Retina (tissue), 1 donor: Measurements from ENCODE around the gene NVL.
"Not testable (repeated sequence)": the region's sequence is repeated elsewhere in the genome, so short reads cannot be mapped to it uniquely, and the experiment has no call there.

Experiments used
- DNase-seq: peaks from one replicate; pipeline ENCODE4 v3.0.0-alpha.2; 2016

NVL gene

DNA sequence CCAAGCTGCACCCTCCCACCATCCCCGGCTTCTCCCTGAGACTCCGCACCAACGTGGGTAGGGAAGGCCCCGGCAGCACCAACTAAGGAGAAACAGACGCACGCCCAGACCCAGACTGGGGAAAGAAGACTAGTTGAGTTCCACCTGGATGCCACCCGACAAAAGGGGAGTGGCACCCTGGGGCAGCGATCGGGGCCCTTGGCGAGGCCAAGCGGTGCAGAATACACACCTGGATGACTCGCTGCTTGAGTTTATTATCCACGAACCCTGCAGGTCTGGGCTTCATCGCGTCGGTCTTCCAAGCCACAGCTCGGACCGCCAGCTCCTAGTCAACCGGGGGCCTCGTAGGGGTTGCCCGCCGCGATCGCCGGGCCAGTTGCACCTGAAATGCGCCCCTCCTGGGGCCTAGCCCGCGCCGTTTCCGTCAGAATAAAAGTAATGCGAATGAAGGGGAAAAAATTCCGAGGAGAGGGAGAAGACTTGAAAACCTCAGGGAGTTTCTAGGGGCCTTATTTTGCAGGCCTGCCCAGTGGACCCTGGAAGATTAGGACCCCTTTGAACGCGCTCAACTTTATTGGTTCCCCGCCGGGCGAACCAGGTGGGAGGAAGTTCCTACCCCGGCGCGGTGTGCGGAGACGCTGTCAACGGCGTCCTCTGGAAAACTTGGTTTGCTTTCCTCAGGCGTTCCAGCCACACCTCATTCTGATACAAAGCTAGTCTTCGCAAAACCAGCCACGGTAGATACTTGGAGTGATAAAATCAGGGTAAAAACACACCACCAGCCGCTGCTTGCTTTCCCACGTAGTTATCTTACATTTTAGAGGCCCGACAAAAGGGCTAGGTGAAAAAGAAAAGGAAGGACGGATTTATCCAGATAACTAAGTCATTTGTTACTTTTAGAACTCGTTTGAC is at the start of gene NVL:
Gene NVL, minus strand, starts transcription at position 331 of the 912 bp plus-strand sequence. Its CDS starts 45 bp downstream, at position 286.
- peak; percentile 99 for DNase-seq

DNA sequence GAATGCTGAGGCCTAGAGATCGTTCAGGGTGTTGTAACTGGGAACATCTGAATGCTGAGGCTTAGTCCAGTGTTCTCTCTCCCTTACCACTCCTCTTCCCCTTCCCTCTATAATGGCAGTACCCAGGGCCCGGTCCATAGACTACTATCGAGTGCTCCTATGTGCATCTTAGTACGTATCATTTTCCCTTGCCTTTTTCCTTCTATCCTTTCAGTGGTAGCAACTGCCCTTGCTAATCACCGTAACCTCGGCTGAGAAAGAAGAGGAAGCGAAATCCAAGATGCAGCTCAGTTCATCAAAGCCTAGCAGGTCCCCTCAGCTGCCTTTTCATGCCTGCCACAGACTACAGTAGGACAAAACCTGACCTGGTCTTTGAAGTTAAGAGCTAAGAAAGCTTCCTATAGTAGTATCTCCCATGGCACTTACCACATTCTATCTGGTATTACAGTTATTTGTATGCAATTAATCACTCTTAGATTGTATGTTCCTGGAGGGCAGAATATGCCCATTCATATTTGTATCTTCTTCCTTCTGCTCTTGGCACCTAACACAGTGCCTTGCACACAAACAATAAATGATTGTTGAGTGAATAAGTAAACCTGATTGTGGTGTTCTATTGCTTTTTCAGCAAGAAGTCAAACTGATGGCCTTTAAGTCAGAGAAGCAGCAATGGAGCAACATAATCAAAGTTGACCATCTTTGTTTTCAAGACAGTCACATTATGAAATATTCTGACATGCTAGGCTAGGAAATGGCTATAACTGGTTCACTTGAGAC is 49.1 kb upstream of the NVL start:
- no peak for DNase-seq

DNA sequence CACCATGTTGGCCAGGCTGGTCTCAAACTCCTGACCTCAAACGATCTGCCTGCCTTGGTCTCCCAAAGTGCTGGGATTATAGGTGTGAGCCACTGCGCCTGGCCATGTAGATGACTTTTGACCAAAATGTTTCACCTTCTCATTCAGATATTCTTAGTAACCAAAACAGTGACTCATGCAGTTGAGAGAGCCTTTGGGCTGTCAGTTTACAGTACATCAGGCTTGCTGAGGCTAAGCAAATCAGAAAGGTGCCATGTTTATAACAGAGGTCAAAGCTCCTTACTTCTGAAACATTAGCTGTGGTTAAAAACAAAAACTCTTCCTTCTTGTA is 47.7 kb upstream of the NVL start:
- DNase-seq: no peak

DNA sequence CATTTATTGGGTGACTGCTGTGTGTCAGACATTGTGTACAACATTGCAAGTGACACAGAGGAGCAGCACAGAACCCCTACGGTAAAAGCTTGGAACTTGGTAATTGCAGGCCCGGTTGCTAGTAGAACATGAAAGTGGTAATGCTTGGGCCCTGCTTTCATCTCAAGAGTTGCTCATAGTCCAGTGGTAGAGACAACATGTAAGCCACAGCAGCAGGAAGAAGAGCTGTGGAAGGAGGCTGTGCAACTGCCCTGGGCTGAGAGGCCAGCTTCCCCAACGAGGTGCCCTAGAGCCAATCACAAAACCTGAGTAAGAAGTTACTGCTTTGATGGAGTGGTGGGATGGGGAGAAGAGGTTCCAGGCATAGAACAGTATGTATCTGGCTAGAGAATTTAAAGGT is 45.1 kb upstream of the NVL start:
- no peak for DNase-seq

DNA sequence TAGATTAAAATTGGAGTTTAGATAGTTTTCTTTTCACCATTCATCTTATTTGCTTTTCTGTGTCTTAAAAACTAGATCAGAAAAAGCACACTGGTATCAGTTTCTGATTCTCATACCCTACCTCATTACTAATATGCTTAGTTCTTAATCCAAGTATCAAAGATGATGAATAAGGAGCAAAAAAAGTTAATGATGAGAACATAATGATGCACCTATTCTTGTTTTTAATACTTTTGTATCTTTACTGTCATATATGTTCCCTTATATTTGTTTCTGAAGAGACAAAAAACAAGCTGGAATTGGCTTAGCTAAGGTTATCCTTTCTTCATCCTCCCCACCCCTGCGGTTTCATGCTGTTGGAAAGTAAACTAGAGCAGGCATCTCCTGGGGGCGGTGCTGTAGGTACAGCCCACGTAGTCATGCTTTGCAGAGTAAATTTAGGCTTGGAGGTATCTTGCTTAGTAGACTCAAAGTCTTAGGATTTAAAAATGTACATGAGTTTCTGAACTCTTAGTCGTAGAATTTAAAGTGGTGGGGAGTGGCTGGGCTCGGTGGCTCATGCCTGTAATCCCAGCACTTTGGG is 43.1 kb upstream of the NVL start:
- DNase-seq: no peak

DNA sequence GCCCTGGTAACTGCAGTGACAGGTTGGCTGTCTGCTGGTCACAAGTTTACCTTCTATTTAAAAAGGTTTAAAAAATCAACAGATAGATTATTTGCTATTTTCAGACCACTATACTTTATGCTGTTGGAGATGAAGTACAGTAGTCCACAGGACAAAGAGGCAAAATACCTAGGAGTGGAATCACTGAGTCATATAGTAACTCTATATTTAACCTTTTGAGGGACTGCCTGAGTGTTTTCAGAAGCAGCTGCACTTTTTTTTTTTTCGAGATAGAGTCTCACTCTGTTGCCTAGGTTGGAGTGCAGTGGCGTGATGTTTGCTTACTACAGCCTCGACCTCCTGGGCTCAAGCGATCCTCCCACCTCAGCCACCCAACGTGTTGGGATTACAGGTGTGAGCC is 38.4 kb upstream of the NVL start:
- no peak for DNase-seq

DNA sequence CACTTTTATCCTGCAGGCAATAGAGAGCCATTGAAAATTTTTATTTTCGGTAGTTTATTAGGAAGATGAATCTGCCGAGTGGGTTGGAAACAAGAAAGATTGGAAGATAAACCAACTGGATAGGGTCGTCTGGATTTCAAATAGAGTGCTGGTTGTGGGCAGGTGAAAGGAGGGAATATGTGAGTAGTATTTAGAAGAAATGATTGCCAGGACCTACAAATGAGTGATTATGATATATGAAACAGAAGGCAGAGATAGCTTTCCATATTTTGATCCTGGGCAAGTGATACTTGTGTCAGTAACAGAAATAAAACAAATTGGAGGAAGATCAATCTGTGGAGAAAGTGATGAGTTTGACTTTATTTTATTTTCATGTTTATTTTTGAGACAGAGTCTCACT is 29.2 kb upstream of the NVL start:
- DNase-seq: no peak

DNA sequence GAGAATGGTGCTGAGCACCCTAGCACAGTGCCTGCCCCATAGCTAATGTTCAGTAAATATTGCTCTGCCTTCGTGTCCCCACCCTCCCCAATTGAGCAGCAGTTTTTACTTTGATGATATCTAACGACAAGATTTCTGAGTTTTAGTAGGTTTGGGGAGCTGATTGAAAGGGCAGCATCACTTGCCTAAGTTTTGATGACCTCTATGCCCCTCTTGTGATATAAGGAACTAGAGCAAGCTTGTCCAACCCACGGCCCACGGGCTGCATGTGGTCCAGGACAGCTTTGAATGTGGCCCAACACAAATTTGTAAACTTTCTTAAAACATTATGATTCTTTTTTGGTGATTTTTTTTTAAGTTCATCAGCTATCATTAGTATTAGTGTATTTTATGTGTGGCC is 28.3 kb upstream of the NVL start:
- no peak for DNase-seq

DNA sequence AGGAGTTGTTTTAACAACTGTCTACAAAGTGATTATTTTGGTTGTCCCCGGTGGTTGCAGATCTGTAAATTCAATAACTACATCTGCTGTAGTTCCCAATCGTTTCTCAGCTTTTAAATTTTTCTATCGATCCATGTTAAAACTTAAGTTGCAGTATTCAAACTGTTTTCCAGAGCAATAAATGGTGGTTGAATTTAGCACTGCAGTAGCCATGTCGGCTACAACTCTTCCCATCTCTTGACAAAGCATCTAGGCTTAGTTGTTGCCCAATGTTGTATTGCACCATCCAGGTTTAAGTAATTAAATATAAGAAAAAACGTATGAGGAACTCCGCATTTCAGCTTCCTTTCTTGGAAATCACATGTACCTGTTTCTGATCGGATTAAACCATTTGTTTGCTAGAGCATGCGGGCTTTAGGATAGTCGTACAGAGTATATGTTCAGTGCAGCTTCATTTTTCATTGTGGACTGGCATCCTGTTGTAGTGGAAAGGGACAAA is 27.7 kb upstream of the NVL start:
- DNase-seq: no peak

DNA sequence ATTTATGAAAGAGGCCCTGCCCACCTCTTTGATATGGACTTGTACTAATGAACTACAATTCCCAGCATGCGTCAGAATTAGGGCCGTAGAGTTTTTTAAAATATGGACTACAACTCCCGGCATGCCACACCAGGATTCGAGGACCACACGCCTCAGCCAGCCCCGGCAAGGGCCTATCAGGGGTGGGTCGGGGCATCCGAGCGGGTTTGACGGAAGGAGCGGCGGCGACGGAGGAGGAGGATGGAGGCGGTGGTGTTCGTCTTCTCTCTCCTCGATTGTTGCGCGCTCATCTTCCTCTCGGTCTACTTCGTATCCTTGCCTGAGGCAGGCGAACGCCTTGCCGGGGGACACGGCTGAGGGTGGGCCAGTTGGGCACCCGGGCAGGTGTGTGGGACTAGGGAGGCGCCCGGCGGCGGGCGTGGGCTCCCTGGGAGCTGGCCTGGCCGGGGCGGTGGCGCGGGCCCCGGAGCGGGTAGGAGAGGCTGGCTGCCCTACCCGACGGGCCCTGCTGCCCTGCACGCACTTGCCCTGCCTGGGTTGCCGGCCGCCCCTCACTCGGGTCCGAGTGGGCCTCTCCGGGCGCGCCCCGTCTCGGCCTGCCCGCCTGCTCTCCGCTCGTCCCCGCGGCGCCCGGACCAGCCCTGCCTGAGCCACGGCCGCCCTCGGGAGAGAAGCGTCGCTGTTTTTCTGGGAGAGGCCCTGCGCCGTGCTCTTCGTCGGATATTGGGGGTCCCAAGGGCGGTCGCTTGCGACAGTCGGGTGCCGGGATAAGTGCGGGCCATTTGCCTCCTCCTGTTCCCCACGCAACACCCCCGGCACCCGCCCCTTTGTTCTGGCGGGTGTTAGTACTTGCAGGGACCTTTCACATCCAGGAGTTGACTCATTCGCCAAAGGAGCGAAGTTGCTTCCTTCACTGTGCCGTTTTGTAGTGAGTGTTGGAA is 27.0 kb upstream of the NVL start, which contains the start of gene CNIH4:
Gene CNIH4, plus strand, starts transcription at position 195 of the 941 bp plus-strand sequence. Its CDS starts 46 bp downstream, at position 241.
- peak; percentile 95 for DNase-seq

DNA sequence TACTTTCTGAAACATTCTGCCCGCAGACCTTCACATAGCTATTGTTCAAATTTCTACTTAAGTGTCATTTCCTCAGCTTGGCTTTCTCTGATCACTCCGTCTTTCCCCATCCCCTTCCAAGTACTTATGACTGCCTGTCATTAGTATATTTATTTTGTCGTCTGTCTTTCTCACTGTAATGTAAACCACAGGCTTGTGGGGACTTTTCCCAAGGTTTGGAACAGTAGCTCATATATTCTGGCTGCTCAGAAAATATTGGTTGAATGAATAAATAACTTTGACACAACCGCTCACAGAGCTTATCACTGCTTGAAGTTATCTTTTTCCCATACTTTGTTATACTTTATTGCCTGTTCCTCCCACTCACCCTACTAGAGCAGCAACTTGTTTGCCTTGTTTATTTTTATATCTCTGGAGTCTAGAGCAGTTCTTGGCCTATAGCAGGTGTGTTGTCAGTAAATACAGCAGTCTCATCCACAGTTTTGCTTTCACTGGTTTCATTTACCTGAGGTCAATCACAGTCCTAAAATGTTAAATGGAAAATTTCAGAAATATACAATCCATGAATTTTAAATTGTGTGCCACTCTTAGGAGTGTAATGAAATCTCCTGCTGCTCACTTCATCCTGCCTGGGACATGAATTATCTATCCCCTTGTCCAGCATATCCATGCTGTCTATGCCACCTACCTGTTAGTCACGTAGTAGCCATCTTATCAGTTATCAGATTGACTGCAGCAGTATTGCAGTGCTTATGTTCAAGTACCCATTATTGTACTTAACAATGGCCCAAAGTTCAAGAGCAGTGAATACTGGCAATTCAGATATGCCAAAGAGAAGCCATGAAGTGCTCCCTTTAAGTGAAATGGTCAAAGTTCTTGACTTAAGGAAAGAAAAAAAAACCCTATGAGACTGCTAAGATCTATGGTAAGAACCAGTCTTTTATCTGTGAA is 24.3 kb upstream of the NVL start:
- no peak for DNase-seq

DNA sequence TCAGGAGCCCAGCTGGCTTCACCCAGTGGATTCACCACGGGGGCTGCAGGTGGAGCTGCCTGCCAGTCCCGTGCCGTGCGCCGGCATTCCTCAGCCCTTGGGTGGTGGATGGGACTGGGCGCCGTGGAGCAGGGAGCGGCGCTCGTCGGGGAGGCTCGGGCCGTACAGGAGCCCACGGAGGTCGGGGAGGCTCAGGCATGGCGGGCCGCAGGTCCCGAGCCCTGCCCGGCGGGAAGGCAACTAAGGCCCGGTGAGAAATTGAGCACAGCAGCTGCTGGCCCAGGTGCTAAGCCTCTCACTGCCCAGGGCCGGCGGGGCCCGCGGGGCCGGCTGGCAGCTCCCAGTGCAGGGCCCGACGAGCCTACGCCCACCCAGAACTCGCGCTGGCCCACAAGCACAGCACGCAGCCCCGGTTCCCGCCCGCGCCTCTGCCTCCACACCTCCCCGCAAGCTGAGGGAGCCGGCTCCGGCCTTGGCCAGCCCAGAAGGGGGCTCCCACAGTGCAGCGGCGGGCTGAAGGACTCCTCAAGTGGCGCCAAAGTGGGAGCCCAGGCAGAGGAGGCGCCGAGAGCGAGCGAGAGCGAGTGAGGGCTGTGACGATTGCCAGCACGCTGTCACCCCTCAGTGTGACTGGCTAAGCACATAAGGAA is 22.6 kb upstream of the NVL start:
- DNase-seq: not testable (repeated sequence)

DNA sequence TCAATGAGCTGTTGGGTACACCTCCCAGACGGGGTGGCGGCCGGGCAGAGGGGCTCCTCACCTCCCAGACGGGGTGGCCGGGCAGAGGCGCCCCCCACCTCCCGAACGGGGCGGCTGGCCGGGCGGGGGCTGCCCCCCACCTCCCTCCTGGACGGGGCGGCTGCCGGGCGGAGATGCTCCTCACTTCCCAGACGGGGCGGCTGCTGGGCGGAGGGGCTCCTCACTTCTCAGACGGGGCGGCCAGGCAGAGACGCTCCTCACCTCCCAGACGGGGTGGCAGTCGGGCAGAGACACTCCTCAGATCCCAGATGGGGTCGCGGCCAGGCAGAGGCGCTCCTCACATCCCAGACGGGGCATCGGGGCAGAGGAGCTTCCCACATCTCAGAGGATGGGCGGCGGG is 19.7 kb upstream of the NVL start:
- not testable (repeated sequence) for DNase-seq

DNA sequence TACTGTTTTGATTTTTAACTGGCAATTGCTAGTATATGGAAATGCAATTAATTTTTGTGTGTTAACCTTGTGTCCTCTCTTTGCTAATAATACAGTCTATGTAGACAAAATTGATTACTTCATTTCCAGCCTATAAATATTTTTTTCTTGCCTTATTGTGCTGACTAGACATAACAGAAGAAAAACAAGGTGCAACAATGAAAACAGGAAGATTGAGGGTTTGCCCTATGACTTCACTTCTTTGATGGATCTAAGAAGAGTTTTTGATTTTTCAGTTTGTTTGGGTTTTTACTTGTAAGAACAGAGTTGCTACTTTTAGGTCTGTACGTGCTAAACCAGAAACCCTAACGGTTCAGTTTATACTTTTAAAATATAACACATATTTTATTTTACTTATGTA is 18.2 kb upstream of the NVL start:
- DNase-seq: no peak

DNA sequence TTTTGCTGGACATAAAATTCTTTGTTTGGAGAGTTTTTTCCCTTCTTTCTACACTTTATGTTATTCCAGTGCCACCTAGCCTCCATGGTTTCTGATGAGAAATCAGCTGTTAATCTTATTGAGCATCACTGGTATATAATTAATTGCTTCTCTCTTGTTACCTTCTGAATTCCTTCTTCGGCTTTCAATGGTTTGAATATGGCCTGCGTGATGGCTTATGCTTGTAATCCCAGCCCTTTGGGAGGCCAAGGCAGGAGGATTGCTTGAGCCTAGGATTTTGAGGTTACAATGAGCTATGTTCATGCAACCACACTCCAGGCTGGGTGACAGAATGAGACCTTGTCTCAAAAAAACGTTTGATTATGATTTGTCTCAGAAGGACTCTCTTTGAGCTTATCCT is 13.7 kb upstream of the NVL start:
- no peak for DNase-seq

DNA sequence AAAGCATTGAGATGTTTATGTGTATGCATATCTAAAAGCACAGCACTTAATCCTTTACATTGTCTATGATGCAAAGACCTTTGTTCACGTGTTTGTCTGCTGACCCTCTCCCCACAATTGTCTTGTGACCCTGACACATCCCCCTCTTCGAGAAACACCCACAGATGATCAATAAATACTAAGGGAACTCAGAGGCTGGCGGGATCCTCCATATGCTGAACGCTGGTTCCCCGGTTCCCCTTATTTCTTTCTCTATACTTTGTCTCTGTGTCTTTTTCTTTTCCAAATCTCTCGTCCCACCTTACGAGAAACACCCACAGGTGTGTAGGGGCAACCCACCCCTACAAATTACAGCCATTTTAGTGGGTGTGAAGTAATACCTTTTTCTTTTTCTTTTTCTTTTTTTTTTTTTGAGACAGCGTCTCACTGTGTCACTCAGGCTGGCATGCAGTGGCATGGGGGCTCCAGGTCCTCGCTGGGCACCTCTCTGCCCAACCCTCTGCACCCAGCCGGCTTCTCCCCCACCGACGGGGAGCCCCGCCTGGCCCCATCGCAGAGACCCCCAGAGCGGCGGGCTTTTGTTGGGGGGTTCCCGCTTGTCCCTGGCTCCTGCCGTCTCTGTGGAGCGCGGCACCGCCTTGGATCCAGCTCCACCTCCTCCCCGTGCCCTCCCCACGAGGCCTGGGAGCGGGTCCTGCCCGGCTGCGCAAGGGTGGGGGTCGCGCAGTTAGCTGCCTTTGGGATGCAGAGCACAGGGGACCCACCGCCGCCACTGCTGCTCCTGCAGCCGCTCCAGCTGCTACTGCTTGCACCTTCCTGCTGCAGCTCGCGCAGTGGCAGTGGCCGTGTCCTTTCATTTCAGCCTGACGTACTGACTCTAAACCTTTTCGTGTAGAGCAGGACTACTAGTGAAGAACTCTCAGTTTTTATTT is 10.7 kb upstream of the NVL start:
- peak; percentile 63 for DNase-seq

DNA sequence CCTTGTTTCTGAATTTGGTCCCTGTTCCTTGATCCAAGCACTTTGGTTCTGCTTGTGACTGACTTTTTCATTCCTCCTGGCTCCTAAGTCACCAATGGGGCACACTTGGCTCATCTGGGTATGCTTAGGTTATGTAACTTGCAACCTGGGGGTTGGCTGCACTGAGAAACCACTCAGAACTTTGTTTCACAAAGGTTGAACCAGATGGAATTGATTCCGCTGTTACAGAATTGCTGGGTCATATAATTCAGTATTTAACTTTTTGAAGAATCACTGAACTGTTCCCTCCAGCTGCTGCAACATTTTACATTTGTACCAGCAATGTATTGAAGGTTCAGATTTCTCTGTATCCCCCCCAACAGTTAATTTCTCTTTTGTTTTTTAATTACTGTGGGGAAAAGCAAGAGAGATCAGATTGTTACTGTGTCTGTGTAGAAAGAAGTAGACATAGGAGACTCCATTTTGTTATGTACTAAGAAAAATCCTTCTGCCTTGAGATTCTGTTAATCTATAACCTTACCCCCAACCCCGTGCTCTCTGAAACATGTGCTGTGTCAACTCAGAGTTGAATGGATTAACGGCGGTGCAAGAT is 9.6 kb upstream of the NVL start:
- DNase-seq: no peak

DNA sequence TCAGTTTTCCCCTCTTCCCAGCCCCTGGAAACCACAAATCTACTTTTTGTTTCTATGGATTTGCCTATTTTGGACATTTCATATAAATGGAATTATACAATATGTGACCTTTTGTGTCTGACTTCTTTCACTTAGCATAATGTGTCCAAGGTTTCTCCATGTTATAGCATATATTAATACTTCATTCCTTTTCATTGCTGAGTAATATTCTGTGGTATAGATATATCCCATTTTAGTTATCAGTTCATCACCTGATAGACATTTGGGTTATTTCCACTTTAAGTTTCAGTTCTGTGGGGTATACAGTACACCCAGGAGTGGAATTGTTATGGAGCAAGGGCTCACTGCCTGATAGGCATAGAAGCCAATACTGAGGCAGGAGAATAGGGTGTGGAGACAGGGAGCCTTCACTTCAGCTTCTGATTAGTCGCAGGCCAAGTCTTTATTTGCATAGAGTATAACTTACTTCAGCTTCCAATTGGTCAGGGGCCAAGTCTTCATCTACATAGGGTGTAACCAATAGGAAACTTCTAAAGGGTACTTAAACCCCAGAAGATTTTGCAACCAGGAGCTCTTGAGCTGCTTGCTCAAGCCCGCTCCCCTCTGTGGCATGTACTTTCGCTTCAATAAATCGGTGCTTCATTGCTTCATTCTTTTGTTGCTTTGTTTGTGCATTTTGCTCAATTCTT is 8.3 kb upstream of the NVL start:
- DNase-seq: no peak
